NCI-H1694 (cell line): Measurements from ENCODE around the gene TUBB3.
"Not testable (repeated sequence)": the region's sequence is repeated elsewhere in the genome, so short reads cannot be mapped to it uniquely, and the experiment has no call there.

Experiments used
- DNase-seq: peaks from one replicate; lab custom pipeline; 2025; lab: John Stamatoyannopoulos, UW

TUBB3 gene

GRCh38 chr16:89902980-89903379 lies 20.2 kb upstream of the TUBB3 start:
- no peak for DNase-seq

GRCh38 chr16:89903908-89904515 lies 19.1 kb upstream of the TUBB3 start:
- DNase-seq: no peak

GRCh38 chr16:89904606-89905510 lies 18.3 kb upstream of the TUBB3 start:
- DNase-seq: no peak

GRCh38 chr16:89905511-89906139 lies 17.5 kb upstream of the TUBB3 start:
- DNase-seq: no peak

GRCh38 chr16:89906140-89907025 lies 16.8 kb upstream of the TUBB3 start:
- DNase-seq: no peak

- DNase-seq: no peak
Observed at GRCh38 chr16:89907055-89907814, 15.9 kb upstream of the TUBB3 start.

GRCh38 chr16:89908236-89908635 lies 14.9 kb upstream of the TUBB3 start:
- no peak for DNase-seq

- peak; percentile 53 for DNase-seq
Observed at GRCh38 chr16:89909777-89910716, 13.1 kb upstream of the TUBB3 start.

- DNase-seq: no peak
Observed at GRCh38 chr16:89910717-89911354, 12.3 kb upstream of the TUBB3 start.

- no peak for DNase-seq
Observed at GRCh38 chr16:89911375-89911774, 11.8 kb upstream of the TUBB3 start.

- no peak for DNase-seq
Observed at GRCh38 chr16:89912143-89912542, 11.0 kb upstream of the TUBB3 start.

- no peak for DNase-seq
Observed at GRCh38 chr16:89912627-89913026, 10.5 kb upstream of the TUBB3 start.

GRCh38 chr16:89913408-89914387 lies 9.4 kb upstream of the TUBB3 start:
- no peak for DNase-seq

GRCh38 chr16:89914642-89915285 lies 8.4 kb upstream of the TUBB3 start:
- not testable (repeated sequence) for DNase-seq

GRCh38 chr16:89915303-89916232 lies 7.6 kb upstream of the TUBB3 start:
- DNase-seq: no peak

GRCh38 chr16:89917773-89918452 lies 5.2 kb upstream of the TUBB3 start:
- DNase-seq: no peak
